MCF 10A (cell line): Measurements from ENCODE around the gene ADAM30. TPM values are rescaled to one million over a fixed set of nuclear protein-coding genes. Genes with fewer than 3 reads are reported as not detected.
"Not testable (repeated sequence)": the region's sequence is repeated elsewhere in the genome, so short reads cannot be mapped to it uniquely, and the experiment has no call there.

Source experiments
- BruUV-seq: library from RNA; stranded (reverse); fragments of 400-500 nt; replicated peaks from 2 replicates; lab custom pipeline; 2021; lab: Mats Ljungman, UMichigan
- CTCF ChIA-PET: fragments of 300-600 bp; sonication (Branson Sonifier 250); formaldehyde crosslinking; extraction: SDS; loops from one replicate; lab custom pipeline; 2021; ENCODE audit warnings: antibody characterized with exemption, inconsistent platforms; lab: Yijun Ruan, JAX
- POLR2A ChIA-PET: fragments of 300-600, 350-650 bp; sonication (Branson Sonifier 250); formaldehyde crosslinking; extraction: SDS; loops from one replicate; lab custom pipeline; 2020; ENCODE audit warnings: antibody characterized with exemption, inconsistent platforms; lab: Yijun Ruan, JAX
- DNase-seq: peaks from one replicate; pipeline ENCODE4 v3.0.0-alpha.2; 2018; ENCODE audit not compliant: unreplicated experiment
- H3K27ac Mint-ChIP-seq: one replicate; pipeline ENCODE4 v1.8.0; 2022; ENCODE audit warnings: mild to moderate bottlenecking, low read depth, mixed read lengths; ENCODE audit not compliant: unreplicated experiment
- H3K27me3 Mint-ChIP-seq: one replicate; pipeline ENCODE4 v1.8.0; 2022; ENCODE audit warnings: mixed read lengths; ENCODE audit not compliant: insufficient read depth, unreplicated experiment
- H3K36me3 Mint-ChIP-seq: one replicate; pipeline ENCODE4 v1.8.0; 2022; ENCODE audit warnings: mild to moderate bottlenecking, moderate library complexity, mixed read lengths; ENCODE audit not compliant: insufficient read depth, unreplicated experiment
- H3K4me1 Mint-ChIP-seq: one replicate; pipeline ENCODE4 v1.8.0; 2022; ENCODE audit warnings: mixed read lengths; ENCODE audit not compliant: insufficient read depth, unreplicated experiment
- H3K4me3 Mint-ChIP-seq: one replicate; pipeline ENCODE4 v1.8.0; 2022; ENCODE audit warnings: mild to moderate bottlenecking, moderate library complexity, mixed read lengths; ENCODE audit not compliant: unreplicated experiment
- H3K9me3 Mint-ChIP-seq: one replicate; pipeline ENCODE4 v1.8.0; 2022; ENCODE audit warnings: mixed read lengths; ENCODE audit not compliant: unreplicated experiment
- intact Hi-C: fragments of 100-400 bp; cut with micrococcal nuclease; formaldehyde crosslinking; loops from 2 replicates; pipeline ENCODE4 v1.14.1; 2022
- total RNA-seq: library from RNA; stranded (reverse); gene quantifications from 2 replicates; pipeline ENCODE4 v1.2.3, GENCODE V29; 2022
- TF ChIP-seq, protein P1 (sequence below): fragments of 200-600 bp; IDR thresholded peaks from one replicate; pipeline ENCODE4 v1.8.0; 2022; ENCODE audit warnings: antibody characterized with exemption, mild to moderate bottlenecking; ENCODE audit not compliant: unreplicated experiment

ADAM30 gene
- total RNA-seq, 1 experiment from 2014 or later, result not detected

DNA sequence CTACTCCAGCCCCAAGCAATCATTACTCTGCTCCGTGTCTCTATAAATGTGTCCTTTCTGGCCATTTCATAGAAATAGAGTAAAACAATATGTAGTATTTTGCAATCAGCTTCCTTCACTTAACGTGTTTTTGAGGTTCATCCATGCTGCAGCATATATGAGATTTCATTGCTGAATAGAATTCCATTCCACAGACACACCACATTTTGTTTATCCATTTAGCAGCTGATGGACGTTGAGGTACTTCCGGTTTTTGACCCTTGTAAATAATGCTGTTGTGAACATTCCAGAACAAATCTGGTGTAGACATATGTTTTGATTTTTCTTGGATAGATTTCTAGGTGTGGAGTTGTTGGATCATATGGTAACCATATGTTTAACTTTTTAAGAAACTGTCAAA, 30.7 kb downstream of the ADAM30 start:
- no peak for DNase-seq
- ChIA-PET CTCF (interaction anchor here (0.7 to 1.4 kb wide), 2 partner anchors 9 to 56 kb away, joined by 4 to 6 read pairs; no protein-coding TSS in a partner anchor), POLR2A (no interaction called here)
- H3K27me3 Mint-ChIP-seq, result peaks cover 11% of the 10 kb centered on the region
- TF ChIP-seq, protein P1, sequence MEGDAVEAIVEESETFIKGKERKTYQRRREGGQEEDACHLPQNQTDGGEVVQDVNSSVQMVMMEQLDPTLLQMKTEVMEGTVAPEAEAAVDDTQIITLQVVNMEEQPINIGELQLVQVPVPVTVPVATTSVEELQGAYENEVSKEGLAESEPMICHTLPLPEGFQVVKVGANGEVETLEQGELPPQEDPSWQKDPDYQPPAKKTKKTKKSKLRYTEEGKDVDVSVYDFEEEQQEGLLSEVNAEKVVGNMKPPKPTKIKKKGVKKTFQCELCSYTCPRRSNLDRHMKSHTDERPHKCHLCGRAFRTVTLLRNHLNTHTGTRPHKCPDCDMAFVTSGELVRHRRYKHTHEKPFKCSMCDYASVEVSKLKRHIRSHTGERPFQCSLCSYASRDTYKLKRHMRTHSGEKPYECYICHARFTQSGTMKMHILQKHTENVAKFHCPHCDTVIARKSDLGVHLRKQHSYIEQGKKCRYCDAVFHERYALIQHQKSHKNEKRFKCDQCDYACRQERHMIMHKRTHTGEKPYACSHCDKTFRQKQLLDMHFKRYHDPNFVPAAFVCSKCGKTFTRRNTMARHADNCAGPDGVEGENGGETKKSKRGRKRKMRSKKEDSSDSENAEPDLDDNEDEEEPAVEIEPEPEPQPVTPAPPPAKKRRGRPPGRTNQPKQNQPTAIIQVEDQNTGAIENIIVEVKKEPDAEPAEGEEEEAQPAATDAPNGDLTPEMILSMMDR, result no peak
- no TSS peak for BruUV-seq
- no peak overlapping the region for H3K4me3 Mint-ChIP-seq
- no peaks in the 10 kb centered on the region for H3K36me3 Mint-ChIP-seq
- intact Hi-C loops, result no loop called here
- no peaks in the 10 kb centered on the region for H3K4me1 Mint-ChIP-seq
- no peaks in the 10 kb centered on the region for H3K9me3 Mint-ChIP-seq
- H3K27ac Mint-ChIP-seq, result no peak overlapping the region

DNA sequence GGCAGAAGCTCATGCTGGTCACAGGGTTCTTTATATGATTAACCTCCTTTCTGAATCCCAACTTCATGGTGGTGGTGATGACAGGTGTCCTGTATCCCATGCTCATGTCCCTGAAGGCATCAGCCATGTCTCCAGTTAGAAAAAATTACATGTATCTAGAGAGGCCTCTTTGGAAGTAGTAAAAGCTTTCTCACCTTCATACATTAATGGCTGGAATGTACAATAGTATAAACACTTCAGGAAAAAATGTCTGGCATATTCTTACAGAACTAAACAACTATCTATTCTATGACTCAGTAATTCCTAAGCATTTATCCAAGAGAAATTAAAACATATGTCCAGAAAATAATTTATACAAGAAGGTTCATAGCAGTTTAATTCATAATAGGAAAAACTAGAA, 34.0 kb downstream of the ADAM30 start:
- Mint-ChIP-seq H3K36me3 (no peaks in the 10 kb centered on the region), H3K9me3 (no peaks in the 10 kb centered on the region), H3K27ac (no peak overlapping the region), H3K4me3 (no peak overlapping the region), H3K27me3 (peaks cover 11% of the 10 kb centered on the region), H3K4me1 (no peaks in the 10 kb centered on the region)
- no TSS peak for BruUV-seq
- ChIA-PET CTCF (no interaction called here), POLR2A (interaction anchor here (0.6 kb wide), 1 partner anchor 238 kb away, joined by 3 read pairs; no protein-coding TSS in a partner anchor)
- DNase-seq, result no peak
- intact Hi-C loops, result no loop called here
- TF ChIP-seq, protein P1, result no peak

DNA sequence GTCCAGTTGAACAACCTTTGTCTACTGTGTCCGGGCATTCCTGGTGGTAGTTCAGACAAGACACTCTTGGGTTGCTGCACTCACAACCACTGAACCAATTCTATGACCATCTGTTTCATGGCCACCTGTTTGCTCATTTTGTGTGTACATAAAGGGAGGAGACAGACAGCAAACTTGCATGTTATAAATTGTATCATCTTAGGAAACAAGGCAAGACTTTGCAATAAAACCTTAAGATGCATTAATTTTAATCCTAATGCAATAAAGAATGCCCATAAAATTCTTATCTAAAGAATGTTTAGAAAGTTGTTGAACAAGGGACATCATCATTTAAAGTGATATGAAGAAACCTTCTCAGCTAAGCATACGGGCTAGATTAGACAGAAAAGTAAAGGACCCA, 34.8 kb downstream of the ADAM30 start:
- DNase-seq, result no peak
- Mint-ChIP-seq H3K27ac (no peak overlapping the region), H3K4me1 (no peaks in the 10 kb centered on the region), H3K4me3 (no peak overlapping the region), H3K27me3 (peaks cover 11% of the 10 kb centered on the region), H3K9me3 (no peaks in the 10 kb centered on the region), H3K36me3 (no peaks in the 10 kb centered on the region)
- TF ChIP-seq, protein P1, result no peak
- no TSS peak for BruUV-seq
- ChIA-PET CTCF (no interaction called here), POLR2A (interaction anchor here (0.6 kb wide), 1 partner anchor 237 kb away, joined by 3 read pairs; no protein-coding TSS in a partner anchor)
- intact Hi-C loops, result no loop called here

DNA sequence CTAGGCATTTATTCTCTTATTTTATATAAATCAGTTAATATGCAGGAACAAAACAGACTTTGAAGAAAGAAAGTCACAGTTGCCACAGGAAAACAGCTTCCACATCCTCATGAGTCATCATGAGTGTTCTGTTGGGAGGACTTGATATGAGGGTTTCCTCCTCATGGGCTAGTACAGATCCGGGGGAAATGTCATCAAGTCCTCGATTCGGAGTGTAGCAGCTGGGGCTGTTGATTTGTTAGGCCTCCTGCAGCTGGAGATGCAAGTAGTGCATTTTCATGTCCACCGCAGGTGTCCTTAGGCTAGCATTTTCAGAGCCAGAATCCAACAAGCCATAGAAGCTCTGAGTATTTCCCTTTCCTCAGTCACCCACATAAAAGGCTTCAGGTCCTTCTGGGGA, 36.7 kb downstream of the ADAM30 start:
- no peak overlapping the region for H3K27ac Mint-ChIP-seq
- ChIA-PET POLR2A (no interaction called here), CTCF (interaction anchor here (1.3 to 2.5 kb wide), 3 partner anchors 10 to 51 kb away, joined by 3 to 15 read pairs (median 6); no protein-coding TSS in a partner anchor)
- TF ChIP-seq, protein P1, result no peak
- peaks cover 11% of the 10 kb centered on the region for H3K27me3 Mint-ChIP-seq
- no TSS peak for BruUV-seq
- H3K4me1 Mint-ChIP-seq, result no peaks in the 10 kb centered on the region
- H3K4me3 Mint-ChIP-seq, result no peak overlapping the region
- peak; percentile 48 for DNase-seq
- no peaks in the 10 kb centered on the region for H3K9me3 Mint-ChIP-seq
- intact Hi-C loops, result no loop called here
- H3K36me3 Mint-ChIP-seq, result no peaks in the 10 kb centered on the region

DNA sequence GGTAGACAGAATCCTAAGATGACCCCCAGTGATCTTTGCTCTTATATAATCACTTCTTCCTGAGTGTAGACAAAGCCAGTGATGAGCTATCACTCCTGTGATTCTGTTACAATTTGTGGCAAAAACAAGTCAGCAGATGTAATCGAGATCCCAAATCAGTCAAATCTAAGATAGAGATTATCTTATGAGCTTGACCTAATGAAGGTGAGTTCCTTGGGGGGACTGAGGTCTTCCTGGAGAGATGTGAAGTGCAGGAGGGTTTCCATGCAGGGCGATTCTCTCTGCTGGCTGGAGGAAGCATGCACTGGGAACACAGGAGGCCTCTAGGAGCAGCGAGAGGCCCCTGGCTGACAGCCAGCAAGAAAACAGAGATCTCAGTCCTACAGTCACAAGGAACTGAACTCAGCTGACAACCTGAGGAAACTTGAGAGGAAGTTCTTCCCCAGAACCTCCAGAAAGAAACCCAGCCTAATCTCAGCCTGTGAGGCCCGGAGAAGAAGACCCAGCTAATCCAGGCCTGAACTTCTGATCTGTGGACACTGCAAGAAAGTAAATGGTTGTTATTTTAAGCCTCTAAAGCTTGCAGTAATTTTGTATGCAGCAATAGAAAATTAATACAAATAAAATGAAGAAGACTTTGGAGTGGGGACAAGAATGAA, 37.6 kb downstream of the ADAM30 start:
- DNase-seq, H3K4me1 Mint-ChIP-seq, H3K27ac Mint-ChIP-seq, POLR2A ChIA-PET, H3K36me3 Mint-ChIP-seq, H3K9me3 Mint-ChIP-seq, H3K4me3 Mint-ChIP-seq, BruUV-seq, intact Hi-C loops: not testable (repeated sequence)
- CTCF ChIA-PET, result interaction anchor here (1.3 to 2.5 kb wide), 3 partner anchors 11 to 50 kb away, joined by 3 to 15 read pairs (median 6); no protein-coding TSS in a partner anchor
- H3K27me3 Mint-ChIP-seq, result peaks cover 11% of the 10 kb centered on the region
